Stimulated activated CD8-positive, alpha-beta memory T cell treated with anti-CD3 and anti-CD28 coated beads, Interleukin-4, amount 100 ng/mL, for 1 hour (primary cell): ENCODE data around the gene HLF.

ENCODE experiments used
- DNase-seq, 2 donors: peaks; one replicate each; pipeline ENCODE4 v3.0.0-alpha.2; 2020; ENCODE audit warnings: low read depth in 2 of 2, low spot score in 1 of 2

HLF gene

DNA sequence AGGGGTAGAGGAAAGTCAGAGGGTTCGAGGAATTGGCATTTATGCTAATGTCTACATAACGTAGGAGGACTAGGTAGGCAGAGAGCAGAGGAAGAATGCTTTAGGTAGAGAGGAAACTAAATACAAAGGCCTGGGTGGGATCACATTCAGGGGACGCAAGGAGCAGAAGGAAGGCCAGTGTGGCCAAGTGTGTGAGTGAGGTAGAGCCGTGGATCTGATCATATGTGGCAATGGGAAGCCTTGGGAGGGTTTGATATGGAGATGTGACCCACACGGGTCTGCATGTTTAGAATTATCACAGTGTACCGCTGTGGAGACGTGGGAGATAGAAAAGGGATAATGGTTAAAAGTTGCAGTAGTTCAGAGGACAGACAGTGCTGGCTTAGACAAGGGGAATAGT lies 43.1 kb downstream of the HLF start:
- no peak for DNase-seq

GRCh38 chr17:55308613-55309391 lies 44.0 kb downstream of the HLF start:
- DNase-seq, result no peak

- DNase-seq, result no peak
Observed at GRCh38 chr17:55311767-55312375, 47.1 kb downstream of the HLF start.

- DNase-seq, result no peak
Observed at GRCh38 chr17:55312852-55313251, 48.1 kb downstream of the HLF start.

GRCh38 chr17:55314061-55314783 lies 49.5 kb downstream of the HLF start:
- no peak for DNase-seq

DNA sequence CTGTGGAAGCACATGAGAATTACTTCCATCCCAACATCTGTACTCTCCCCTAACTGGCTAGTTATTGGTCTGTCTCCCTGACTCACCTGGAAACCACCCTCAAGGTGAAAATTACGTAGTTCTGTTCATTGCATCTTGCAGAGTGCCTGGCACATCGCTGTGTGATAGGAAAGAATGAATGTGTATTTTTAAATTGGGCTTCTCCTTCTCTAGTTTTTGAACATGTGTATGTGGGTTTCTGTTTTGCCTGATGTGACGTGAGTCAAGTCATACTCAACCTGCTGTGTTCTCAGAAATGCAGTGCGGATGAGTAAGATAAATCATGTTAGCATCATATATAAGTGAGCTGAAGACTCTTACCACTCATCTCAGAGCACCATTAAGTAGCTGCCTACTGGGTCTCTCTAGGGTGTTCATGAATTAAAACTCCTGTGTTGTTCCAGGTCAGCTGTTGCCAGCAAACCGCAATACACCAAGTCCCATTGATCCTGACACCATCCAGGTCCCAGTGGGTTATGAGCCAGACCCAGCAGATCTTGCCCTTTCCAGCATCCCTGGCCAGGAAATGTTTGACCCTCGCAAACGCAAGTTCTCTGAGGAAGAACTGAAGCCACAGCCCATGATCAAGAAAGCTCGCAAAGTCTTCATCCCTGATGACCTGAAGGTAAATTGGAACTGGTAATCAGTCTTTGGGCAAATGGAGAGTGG lies 50.2 kb downstream of the HLF start:
- DNase-seq, result no peak

- DNase-seq, result no peak
Observed at GRCh38 chr17:55316499-55316898, 51.7 kb downstream of the HLF start.

DNA sequence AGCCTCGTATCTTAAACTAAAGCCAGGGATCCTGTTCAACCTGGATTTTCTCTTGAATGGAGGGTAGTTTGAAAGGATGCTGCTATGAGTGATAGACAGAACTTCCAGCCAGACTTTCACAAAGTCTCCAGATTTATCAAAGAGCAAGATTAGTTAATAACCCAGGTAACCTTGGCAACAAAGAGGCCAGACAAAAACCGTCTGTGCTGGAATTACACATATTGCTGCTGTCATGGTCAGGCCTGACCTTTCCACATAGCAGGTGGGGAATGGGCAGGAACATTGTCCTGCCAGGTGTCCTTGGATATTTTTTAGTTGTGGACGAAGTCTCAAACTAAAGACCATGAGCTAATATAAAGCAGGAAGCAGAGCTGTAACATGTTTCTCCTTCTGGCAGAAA lies 52.5 kb downstream of the HLF start:
- no peak for DNase-seq

DNA sequence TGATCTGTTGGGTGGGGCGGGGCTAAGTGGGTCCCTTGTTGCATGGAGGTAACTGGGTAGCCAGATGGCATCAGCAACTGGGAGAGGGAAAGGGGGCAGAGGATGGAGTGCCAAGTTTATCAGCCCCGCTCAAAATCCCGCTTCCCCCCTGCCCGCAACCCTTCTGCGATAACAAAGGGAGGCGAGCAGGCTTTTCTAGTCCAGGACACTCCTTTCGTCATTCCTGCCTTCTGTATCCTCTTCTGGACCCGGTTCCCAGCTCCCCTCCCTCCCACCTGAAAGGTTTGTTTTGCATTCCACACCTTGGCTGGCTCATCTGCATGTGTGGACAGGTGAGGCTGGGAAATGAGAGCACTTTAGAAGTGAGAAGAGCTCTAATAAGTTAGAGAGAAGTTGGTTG lies 53.3 kb downstream of the HLF start:
- no peak for DNase-seq

DNA sequence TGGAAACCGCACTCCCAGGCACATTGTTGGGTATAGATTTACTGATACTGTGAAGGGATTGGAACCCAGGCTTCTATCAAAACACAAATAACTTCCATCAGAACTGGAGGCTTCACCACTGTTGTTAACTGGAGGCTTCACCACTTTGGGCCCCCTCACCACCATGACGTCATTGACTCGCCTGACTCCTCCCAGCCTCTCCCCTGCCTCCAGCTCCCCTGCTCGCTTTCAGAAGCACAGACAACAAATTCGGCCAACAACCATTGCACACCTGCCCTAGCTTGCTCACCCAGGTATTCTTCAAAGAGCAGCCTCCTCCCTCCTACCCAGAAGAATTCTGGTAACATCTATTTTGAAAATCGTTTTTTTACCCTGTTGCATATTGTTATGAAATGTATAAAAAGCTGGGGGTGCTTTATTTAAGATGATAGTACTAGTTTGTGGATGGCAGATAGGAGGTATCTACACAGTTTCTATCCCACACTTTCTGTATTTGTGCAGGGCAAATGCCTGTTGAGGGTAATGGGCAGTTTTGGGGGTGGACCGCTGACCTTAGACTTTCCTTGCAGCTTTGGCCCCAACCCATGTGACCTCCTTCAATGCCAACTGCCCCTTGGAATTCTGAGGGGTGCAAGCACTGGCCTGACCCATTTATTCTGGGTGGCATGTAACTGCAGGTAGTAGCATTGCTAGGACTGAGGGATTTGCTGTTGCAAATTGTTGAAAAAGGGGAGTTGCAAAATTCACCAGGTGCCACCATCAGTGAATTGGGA lies 54.1 kb downstream of the HLF start:
- no peak for DNase-seq

- no peak for DNase-seq
Observed at GRCh38 chr17:55319933-55320593, 55.3 kb downstream of the HLF start.

GRCh38 chr17:55320594-55321426 lies 56.0 kb downstream of the HLF start:
- no peak for DNase-seq

GRCh38 chr17:55321427-55322060 lies 56.8 kb downstream of the HLF start:
- no peak for DNase-seq

- no peak for DNase-seq
Observed at GRCh38 chr17:55322453-55322985, 57.8 kb downstream of the HLF start.

GRCh38 chr17:55323518-55324295 lies 58.9 kb downstream of the HLF start:
- DNase-seq, result no peak

DNA sequence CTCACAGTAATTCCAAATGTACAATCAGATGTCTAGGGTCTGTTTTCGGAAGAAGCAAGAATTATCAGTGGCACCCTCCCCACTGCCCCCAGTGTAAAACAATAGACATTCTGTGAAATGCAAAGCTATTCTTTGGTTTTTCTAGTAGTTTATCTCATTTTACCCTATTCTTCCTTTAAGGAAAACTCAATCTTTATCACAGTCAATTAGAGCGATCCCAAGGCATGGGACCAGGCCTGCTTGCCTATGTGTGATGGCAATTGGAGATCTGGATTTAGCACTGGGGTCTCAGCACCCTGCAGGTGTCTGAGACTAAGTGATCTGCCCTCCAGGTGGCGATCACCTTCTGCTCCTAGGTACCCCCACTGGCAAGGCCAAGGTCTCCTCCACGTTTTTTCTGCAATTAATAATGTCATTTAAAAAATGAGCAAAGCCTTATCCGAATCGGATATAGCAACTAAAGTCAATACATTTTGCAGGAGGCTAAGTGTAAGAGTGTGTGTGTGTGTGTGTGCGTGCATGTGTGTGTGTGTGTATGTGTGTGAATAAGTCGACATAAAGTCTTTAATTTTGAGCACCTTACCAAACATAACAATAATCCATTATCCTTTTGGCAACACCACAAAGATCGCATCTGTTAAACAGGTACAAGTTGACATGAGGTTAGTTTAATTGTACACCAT lies 59.7 kb downstream of the HLF start:
- no peak for DNase-seq

- DNase-seq, result no peak
Observed at GRCh38 chr17:55325406-55325805, 60.6 kb downstream of the HLF start.
